ENCODE results near the gene TMOD3.

GRCh38 chr15:51926809-51927208, 97.4 kb downstream of the TMOD3 start:
- TF ChIP-seq ZNF449 (tag by site-specific recombination; IDR thresholded peaks at IDR 0.05) (no peak), ZNF311 (tag by site-specific recombination; IDR thresholded peaks at IDR 0.05; ENCODE audit: borderline replicate concordance) (no peak), ZNF501 (tag by site-specific recombination; IDR thresholded peaks at IDR 0.05) (no peak)

Measured in HEK293 (cell line).